ENCODE measurements around the gene GPATCH8.

Gene GPATCH8

GRCh38 chr17:44387804-44388203, 115.4 kb downstream of the GPATCH8 start:
- TF ChIP-seq, protein P1, sequence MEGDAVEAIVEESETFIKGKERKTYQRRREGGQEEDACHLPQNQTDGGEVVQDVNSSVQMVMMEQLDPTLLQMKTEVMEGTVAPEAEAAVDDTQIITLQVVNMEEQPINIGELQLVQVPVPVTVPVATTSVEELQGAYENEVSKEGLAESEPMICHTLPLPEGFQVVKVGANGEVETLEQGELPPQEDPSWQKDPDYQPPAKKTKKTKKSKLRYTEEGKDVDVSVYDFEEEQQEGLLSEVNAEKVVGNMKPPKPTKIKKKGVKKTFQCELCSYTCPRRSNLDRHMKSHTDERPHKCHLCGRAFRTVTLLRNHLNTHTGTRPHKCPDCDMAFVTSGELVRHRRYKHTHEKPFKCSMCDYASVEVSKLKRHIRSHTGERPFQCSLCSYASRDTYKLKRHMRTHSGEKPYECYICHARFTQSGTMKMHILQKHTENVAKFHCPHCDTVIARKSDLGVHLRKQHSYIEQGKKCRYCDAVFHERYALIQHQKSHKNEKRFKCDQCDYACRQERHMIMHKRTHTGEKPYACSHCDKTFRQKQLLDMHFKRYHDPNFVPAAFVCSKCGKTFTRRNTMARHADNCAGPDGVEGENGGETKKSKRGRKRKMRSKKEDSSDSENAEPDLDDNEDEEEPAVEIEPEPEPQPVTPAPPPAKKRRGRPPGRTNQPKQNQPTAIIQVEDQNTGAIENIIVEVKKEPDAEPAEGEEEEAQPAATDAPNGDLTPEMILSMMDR (IDR thresholded peaks at IDR 0.05; ENCODE audit: low read depth, low read length, missing control alignments), result no peak
- H3K27me3 ChIP-seq (replicated peaks), result peaks cover 7% of the 10 kb centered on the region
- in situ Hi-C loops (cut with HindIII; ENCODE audit: low pct_ligation_motif_present, low sequenced_read_pairs), result no loop called here
- H3K36me3 ChIP-seq (replicated peaks), result no peaks in the 10 kb centered on the region
- no peak overlapping the region for H3K4me3 ChIP-seq (ENCODE audit: low read depth, low read length)
- no peak overlapping the region for H3K27ac ChIP-seq
- no peak for DNase-seq

- no peak overlapping the region for H3K27ac ChIP-seq
- DNase-seq, result no peak
- H3K27me3 ChIP-seq (replicated peaks), result peaks cover 7% of the 10 kb centered on the region
- TF ChIP-seq, protein P1 (IDR thresholded peaks at IDR 0.05; ENCODE audit: low read depth, low read length, missing control alignments), result no peak
- in situ Hi-C loops (cut with HindIII; ENCODE audit: low pct_ligation_motif_present, low sequenced_read_pairs), result no loop called here
- H3K36me3 ChIP-seq (replicated peaks), result no peaks in the 10 kb centered on the region
- H3K4me3 ChIP-seq (ENCODE audit: low read depth, low read length), result peak overlapping the region; percentile 59
Observed at GRCh38 chr17:44386182-44386525, 117.1 kb downstream of the GPATCH8 start.

DNA sequence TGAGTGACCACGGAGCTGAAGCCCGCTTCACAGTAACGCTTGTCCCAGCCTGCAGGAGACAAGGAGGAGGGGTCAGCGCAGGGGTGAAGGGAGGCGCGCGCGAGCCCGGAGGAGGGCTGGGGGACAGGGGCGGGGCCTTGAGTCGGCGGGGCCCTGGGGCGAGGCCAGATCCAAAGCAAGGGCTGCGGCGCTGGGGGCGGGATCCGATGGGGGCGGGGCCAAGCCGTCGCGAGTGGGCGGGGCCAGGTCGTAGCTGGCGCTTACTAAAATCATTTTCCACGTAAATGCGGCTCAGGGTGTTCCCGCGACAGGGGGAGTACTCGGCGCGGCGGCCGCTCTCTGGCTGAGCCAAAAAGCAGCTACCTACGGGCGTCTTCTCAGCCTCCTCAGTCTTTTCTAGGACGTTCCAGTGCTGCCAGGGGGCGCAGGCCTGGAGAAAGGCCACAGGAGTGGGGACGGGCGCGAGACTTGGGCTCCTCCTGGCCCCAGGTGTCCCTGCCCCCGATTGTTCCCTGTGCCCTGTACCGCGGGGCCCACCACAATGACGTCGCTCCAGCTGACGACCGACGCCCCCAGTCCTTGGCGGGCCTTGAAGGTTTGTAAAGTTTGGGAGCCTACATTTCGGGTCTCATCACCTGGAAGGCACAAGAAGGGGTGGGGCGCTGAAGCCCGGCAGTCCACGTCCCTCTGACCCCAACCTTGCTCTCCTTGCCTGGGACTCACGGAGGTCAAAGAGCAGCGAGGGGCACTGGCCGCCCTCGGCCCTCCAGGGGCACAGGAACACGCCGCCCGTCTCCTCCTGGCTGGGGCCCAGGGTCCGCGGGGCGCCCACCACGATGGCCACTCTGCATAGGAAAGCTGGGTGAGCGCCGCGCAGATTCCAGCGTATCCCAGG, 117.7 kb downstream of the GPATCH8 start:
- TF ChIP-seq, protein P1 (IDR thresholded peaks at IDR 0.05; ENCODE audit: low read depth, low read length, missing control alignments), result peak; percentile 35
- peaks cover 7% of the 10 kb centered on the region for H3K27me3 ChIP-seq (replicated peaks)
- peak overlapping the region; percentile 59 for H3K4me3 ChIP-seq (ENCODE audit: low read depth, low read length)
- H3K27ac ChIP-seq, result no peak overlapping the region
- in situ Hi-C loops (cut with HindIII; ENCODE audit: low pct_ligation_motif_present, low sequenced_read_pairs), result no loop called here
- no peaks in the 10 kb centered on the region for H3K36me3 ChIP-seq (replicated peaks)
- peak; percentile 51 for DNase-seq

GRCh38 chr17:44384823-44385286, 118.4 kb downstream of the GPATCH8 start:
- H3K27me3 ChIP-seq (replicated peaks), result peaks cover 7% of the 10 kb centered on the region
- peak overlapping the region; percentile 59 for H3K4me3 ChIP-seq (ENCODE audit: low read depth, low read length)
- no peak overlapping the region for H3K27ac ChIP-seq
- in situ Hi-C loops (cut with HindIII; ENCODE audit: low pct_ligation_motif_present, low sequenced_read_pairs), result no loop called here
- no peaks in the 10 kb centered on the region for H3K36me3 ChIP-seq (replicated peaks)
- DNase-seq, result no peak
- TF ChIP-seq, protein P1 (IDR thresholded peaks at IDR 0.05; ENCODE audit: low read depth, low read length, missing control alignments), result no peak

DNA sequence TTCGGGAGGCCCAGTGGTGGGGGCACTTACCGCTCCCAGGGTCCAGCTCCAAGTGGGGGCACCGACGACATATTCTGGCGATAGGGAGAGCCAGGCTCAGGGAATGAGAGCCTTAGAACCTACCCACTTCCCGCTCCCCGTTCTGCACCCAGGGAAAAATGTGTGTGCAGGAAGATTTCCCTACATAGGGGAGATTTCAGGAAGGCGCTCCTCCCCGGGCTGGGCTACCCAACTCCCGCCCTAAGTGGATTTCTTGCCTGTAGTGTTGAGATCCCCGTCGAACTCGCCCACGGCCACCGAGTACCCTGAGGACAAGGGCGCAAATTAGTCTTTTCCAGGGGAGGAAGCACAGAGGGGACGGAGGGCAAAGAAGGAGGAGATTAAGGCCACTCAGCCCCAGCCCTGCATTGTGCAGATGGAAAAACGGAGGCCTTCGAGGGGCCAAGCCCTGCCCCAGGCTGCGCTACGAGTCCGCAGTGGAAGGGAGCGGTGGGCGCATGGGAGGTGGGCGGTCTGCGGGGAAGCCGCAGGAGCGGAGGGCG, 118.9 kb downstream of the GPATCH8 start:
- Histone ChIP-seq H3K27ac (no peak overlapping the region), H3K27me3 (replicated peaks) (peaks cover 7% of the 10 kb centered on the region), H3K36me3 (replicated peaks) (no peaks in the 10 kb centered on the region), H3K4me3 (ENCODE audit: low read depth, low read length) (no peak overlapping the region)
- DNase-seq, result no peak
- in situ Hi-C loops (cut with HindIII; ENCODE audit: low pct_ligation_motif_present, low sequenced_read_pairs), result no loop called here
- TF ChIP-seq, protein P1 (IDR thresholded peaks at IDR 0.05; ENCODE audit: low read depth, low read length, missing control alignments), result no peak
